ENCODE results near the gene DIP2A. TPM values are rescaled to one million over a fixed set of nuclear protein-coding genes. Genes with fewer than 3 reads are reported as not detected.
"Not testable (repeated sequence)": the region's sequence is repeated elsewhere in the genome, so short reads cannot be mapped to it uniquely, and the experiment has no call there.

The DIP2A gene
- total RNA-seq, 2 donors from 2014 or later, result 50.1 to 53.4 TPM

DNA sequence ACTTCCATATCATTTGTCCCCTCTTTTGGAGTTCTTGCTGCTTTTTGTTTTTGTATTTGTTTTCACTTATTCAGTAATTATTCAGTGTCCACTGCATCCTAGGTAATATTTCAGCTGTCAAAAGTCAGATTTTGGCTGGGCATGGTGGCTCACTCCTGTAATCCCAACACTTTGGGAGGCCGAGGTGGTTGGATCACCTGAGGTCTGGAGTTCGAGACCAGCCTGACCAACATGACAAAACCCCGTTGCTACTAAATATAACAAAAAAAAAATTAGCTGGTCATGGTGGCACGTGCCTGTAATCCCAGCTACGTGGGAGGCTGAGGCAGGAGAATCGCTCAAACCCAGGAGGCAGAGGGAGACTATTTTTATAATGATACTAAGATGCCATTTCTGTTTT lies 6.5 kb downstream of the DIP2A start:
- not testable (repeated sequence) for H3K9me3 Mint-ChIP-seq; H3K27me3 Mint-ChIP-seq (ENCODE audit: low read depth); H3K27ac Mint-ChIP-seq; DNase-seq; H3K4me3 Mint-ChIP-seq; ATAC-seq (replicated peaks in 1 of 2); H3K36me3 Mint-ChIP-seq (ENCODE audit: insufficient read depth in 2 of 2)
- peaks cover 41% of the 10 kb centered on the region for H3K4me1 Mint-ChIP-seq (ENCODE audit: low read depth)

DNA sequence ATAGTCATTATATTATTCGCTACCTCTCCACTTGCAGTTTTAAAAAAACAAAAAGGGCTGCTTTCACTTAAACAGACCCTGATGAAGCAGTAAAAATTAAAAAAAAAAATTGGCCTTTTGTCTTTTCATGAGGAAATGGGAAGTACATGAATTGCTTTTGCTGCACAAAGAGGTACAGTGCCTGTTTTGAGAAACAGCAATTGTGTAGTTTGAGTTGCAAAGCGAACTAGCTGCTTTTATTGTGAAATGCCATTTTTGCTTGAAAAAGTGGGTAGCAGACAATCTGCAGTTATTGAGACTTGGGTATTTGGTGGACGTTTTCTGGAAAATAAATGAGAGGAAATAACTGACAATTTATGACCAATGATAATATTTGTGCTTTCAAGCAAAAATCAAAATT lies 7.0 kb downstream of the DIP2A start:
- Mint-ChIP-seq H3K27me3 (ENCODE audit: low read depth) (no peaks in the 10 kb centered on the region), H3K4me3 (no peak overlapping the region), H3K9me3 (no peaks in the 10 kb centered on the region), H3K27ac (no peak overlapping the region), H3K4me1 (ENCODE audit: low read depth) (peaks cover 36% of the 10 kb centered on the region), H3K36me3 (ENCODE audit: insufficient read depth in 2 of 2) (peaks cover 2% of the 10 kb centered on the region in 2 donors)
- no peak for DNase-seq
- ATAC-seq (replicated peaks in 1 of 2), result no peak

GRCh38 chr21:46468108-46468774 lies 9.6 kb downstream of the DIP2A start:
- peak; percentile 73 to 89 for ATAC-seq (replicated peaks in 1 of 2)
- Mint-ChIP-seq H3K4me3 (no peak overlapping the region), H3K27me3 (ENCODE audit: low read depth) (no peaks in the 10 kb centered on the region), H3K36me3 (ENCODE audit: insufficient read depth in 2 of 2) (no peaks in the 10 kb centered on the region), H3K27ac (peak overlapping the region; percentile 4), H3K4me1 (ENCODE audit: low read depth) (peaks cover 44% of the 10 kb centered on the region), H3K9me3 (no peaks in the 10 kb centered on the region)
- no peak for DNase-seq

GRCh38 chr21:46469275-46469674 lies 10.6 kb downstream of the DIP2A start:
- Mint-ChIP-seq H3K36me3 (ENCODE audit: insufficient read depth in 2 of 2) (no peaks in the 10 kb centered on the region), H3K4me1 (ENCODE audit: low read depth) (peaks cover 52% of the 10 kb centered on the region), H3K9me3 (no peaks in the 10 kb centered on the region), H3K4me3 (no peak overlapping the region), H3K27ac (peak overlapping the region; percentile 50), H3K27me3 (ENCODE audit: low read depth) (no peaks in the 10 kb centered on the region)
- no peak for ATAC-seq (replicated peaks in 1 of 2)
- no peak for DNase-seq

- Mint-ChIP-seq H3K9me3 (peaks cover 0 to 2% of the 10 kb centered on the region in 2 donors), H3K27ac (peak overlapping the region; percentile 4), H3K4me3 (no peak overlapping the region), H3K4me1 (ENCODE audit: low read depth) (peaks cover 49% of the 10 kb centered on the region), H3K36me3 (ENCODE audit: insufficient read depth in 2 of 2) (peaks cover 0 to 3% of the 10 kb centered on the region in 2 donors), H3K27me3 (ENCODE audit: low read depth) (no peaks in the 10 kb centered on the region)
- no peak for ATAC-seq (replicated peaks in 1 of 2)
- no peak for DNase-seq
These were observed 12.8 kb downstream of the DIP2A start for GRCh38 chr21:46471514-46471913.

DNA sequence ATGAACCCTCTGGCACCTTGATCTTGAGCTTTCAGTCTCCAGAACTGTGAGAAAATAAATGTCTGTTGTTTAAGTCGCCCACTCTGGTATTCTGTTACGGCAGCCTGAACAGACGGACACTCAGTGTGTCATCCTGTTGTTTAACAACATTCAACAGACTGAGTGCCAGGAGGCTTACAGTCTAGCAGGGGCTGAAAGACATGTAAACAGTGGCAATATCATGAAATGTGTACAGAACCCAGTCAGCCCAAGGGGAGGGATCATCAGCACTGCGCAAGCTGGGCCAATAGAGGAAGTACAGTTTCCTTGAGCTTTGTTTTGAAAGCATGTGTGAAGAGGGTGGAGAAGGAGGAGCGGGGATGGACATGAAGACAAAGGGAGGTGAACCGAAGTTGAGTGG lies 13.6 kb downstream of the DIP2A start:
- ATAC-seq (replicated peaks in 1 of 2) (no peak), DNase-seq (no peak)
- Mint-ChIP-seq H3K27ac (peak overlapping the region; percentile 4), H3K4me1 (ENCODE audit: low read depth) (peaks cover 49% of the 10 kb centered on the region), H3K36me3 (ENCODE audit: insufficient read depth in 2 of 2) (peaks cover 0 to 3% of the 10 kb centered on the region in 2 donors), H3K9me3 (peaks cover 0 to 2% of the 10 kb centered on the region in 2 donors), H3K27me3 (ENCODE audit: low read depth) (no peaks in the 10 kb centered on the region), H3K4me3 (no peak overlapping the region)

DNA sequence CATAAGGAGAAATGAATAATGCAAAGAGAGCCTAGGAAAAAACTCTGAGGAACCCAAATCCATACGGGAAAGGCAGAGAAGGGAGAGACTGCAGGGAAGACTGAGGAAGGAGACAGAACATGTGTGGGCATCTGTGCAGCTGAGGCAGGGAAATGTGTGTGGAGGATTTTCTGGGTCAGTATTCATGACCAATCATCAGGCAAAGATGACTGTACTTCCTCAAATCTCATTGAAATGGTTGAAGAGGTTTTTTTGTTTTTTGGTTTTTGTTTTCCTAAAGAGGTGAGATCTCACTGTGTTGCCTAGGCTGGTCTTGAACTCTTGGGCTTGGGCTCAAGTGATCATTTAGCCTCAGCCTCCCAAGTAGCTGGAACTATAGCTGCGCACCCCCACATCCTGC lies 15.7 kb downstream of the DIP2A start:
- peaks cover 0 to 2% of the 10 kb centered on the region in 2 donors for H3K9me3 Mint-ChIP-seq
- peak in 1 of 2 donors; percentile 39 for ATAC-seq (replicated peaks in 1 of 2)
- peaks cover 33% of the 10 kb centered on the region for H3K4me1 Mint-ChIP-seq (ENCODE audit: low read depth)

GRCh38 chr21:46475296-46475695 lies 16.6 kb downstream of the DIP2A start:
- peaks cover 0 to 2% of the 10 kb centered on the region in 2 donors for H3K9me3 Mint-ChIP-seq
- H3K4me3 Mint-ChIP-seq, result no peak overlapping the region
- no peak for DNase-seq
- no peak for ATAC-seq (replicated peaks in 1 of 2)
- no peaks in the 10 kb centered on the region for H3K27me3 Mint-ChIP-seq (ENCODE audit: low read depth)
- H3K4me1 Mint-ChIP-seq (ENCODE audit: low read depth), result peaks cover 31% of the 10 kb centered on the region
- peaks cover 0 to 6% of the 10 kb centered on the region in 2 donors for H3K36me3 Mint-ChIP-seq (ENCODE audit: insufficient read depth in 2 of 2)
- no peak overlapping the region for H3K27ac Mint-ChIP-seq

More for the DNA sequence above, 15.7 kb downstream of the DIP2A start:
- no peaks in the 10 kb centered on the region for H3K27me3 Mint-ChIP-seq (ENCODE audit: low read depth)
- H3K4me3 Mint-ChIP-seq, result peak overlapping the region in 1 of 2 donors; percentile 8
- DNase-seq, result no peak
- H3K27ac Mint-ChIP-seq, result no peak overlapping the region
- H3K36me3 Mint-ChIP-seq (ENCODE audit: insufficient read depth in 2 of 2), result peaks cover 0 to 6% of the 10 kb centered on the region in 2 donors

- H3K27me3 Mint-ChIP-seq (ENCODE audit: low read depth), result no peaks in the 10 kb centered on the region
- DNase-seq (no peak), ATAC-seq (replicated peaks in 1 of 2) (no peak)
- H3K4me1 Mint-ChIP-seq (ENCODE audit: low read depth), result peaks cover 13% of the 10 kb centered on the region
- peaks cover 0 to 6% of the 10 kb centered on the region in 2 donors for H3K36me3 Mint-ChIP-seq (ENCODE audit: insufficient read depth in 2 of 2)
- peaks cover 0 to 2% of the 10 kb centered on the region in 2 donors for H3K9me3 Mint-ChIP-seq
- no peak overlapping the region for H3K27ac Mint-ChIP-seq
- H3K4me3 Mint-ChIP-seq, result no peak overlapping the region
These were observed 19.1 kb downstream of the DIP2A start for GRCh38 chr21:46477765-46478164.

DNA sequence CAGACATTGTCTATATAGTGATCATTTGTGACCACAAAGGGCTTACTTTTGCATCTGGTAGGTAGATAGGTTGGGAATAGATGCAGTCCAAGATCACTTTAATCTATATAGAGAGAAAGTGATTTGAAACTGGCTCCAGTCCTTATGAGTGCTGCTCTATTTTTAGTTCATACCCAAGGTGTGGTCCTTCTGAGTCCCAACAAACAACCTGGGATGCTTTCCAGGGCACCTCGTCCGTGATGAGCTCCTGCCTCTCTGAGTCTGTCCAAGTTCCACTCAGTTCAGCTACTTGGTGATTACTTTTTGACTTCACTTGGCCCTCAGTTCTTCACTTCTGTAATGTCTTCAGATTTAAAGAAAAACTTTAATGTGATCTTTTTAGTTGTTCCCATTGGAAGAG lies 20.2 kb downstream of the DIP2A start:
- DNase-seq (no peak), ATAC-seq (replicated peaks in 1 of 2) (no peak)
- H3K9me3 Mint-ChIP-seq, result peaks cover 0 to 2% of the 10 kb centered on the region in 2 donors
- H3K4me1 Mint-ChIP-seq (ENCODE audit: low read depth), result peaks cover 17% of the 10 kb centered on the region
- H3K4me3 Mint-ChIP-seq, result no peak overlapping the region
- no peaks in the 10 kb centered on the region for H3K27me3 Mint-ChIP-seq (ENCODE audit: low read depth)
- H3K36me3 Mint-ChIP-seq (ENCODE audit: insufficient read depth in 2 of 2), result peaks cover 0 to 6% of the 10 kb centered on the region in 2 donors
- H3K27ac Mint-ChIP-seq, result no peak overlapping the region

DNA sequence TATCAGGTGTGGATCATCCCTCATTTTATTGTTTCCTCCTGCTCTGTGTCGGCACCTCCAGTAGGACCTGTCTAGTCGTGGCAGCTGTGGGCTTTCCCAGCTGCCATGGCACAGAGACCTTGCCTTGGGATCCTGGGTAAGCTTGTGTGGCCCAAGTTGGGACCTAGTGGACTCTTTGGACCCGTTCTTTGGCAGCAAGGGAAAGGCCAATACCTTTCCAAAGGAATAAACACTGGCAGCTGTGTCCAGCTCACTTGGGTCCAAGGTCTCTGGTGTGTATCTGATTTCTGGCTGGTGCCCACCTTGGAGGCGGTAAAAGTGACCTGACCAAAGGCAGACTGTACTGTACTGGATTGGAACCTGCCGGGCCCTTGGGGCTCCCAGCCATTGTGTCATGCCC lies 21.8 kb downstream of the DIP2A start:
- no peak for ATAC-seq (replicated peaks in 1 of 2)
- Mint-ChIP-seq H3K4me1 (ENCODE audit: low read depth) (peaks cover 10% of the 10 kb centered on the region), H3K9me3 (peaks cover 0 to 2% of the 10 kb centered on the region in 2 donors), H3K27me3 (ENCODE audit: low read depth) (no peaks in the 10 kb centered on the region), H3K36me3 (ENCODE audit: insufficient read depth in 2 of 2) (peaks cover 0 to 10% of the 10 kb centered on the region in 2 donors), H3K4me3 (no peak overlapping the region), H3K27ac (no peak overlapping the region)
- no peak for DNase-seq

- Mint-ChIP-seq H3K36me3 (ENCODE audit: insufficient read depth in 2 of 2) (peaks cover 2 to 8% of the 10 kb centered on the region in 2 donors), H3K4me3 (no peak overlapping the region)
- no peak for ATAC-seq (replicated peaks in 1 of 2)
These were observed 23.6 kb downstream of the DIP2A start for GRCh38 chr21:46482225-46482845.

DNA sequence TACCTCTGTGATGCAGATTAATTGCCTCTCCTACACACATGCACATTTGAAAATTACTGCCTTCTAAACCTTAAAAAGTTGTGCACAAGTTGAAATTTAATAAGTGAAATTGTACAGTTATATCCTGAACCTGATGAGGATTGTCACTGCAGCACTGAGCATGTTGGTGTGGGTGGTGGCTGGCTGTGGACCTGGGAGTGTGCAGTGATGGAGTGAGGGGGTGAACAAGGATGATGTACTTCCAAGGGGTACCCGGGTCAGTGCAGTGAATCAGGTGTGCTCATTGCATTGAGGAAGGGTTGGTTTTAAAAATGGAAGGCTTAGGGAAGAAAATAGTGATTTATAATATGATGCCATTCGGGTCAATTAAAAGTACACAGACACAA lies 24.1 kb downstream of the DIP2A start:
- Mint-ChIP-seq H3K36me3 (ENCODE audit: insufficient read depth in 2 of 2) (peaks cover 2 to 6% of the 10 kb centered on the region in 2 donors), H3K9me3 (no peaks in the 10 kb centered on the region), H3K27ac (peak overlapping the region; percentile 35), H3K4me3 (no peak overlapping the region), H3K4me1 (ENCODE audit: low read depth) (peaks cover 10% of the 10 kb centered on the region), H3K27me3 (ENCODE audit: low read depth) (no peaks in the 10 kb centered on the region)
- DNase-seq, result no peak
- ATAC-seq (replicated peaks in 1 of 2), result no peak

More at GRCh38 chr21:46482225-46482845, 23.6 kb downstream of the DIP2A start:
- no peaks in the 10 kb centered on the region for H3K27me3 Mint-ChIP-seq (ENCODE audit: low read depth)
- peaks cover 10% of the 10 kb centered on the region for H3K4me1 Mint-ChIP-seq (ENCODE audit: low read depth)
- DNase-seq, result no peak
- no peaks in the 10 kb centered on the region for H3K9me3 Mint-ChIP-seq
- H3K27ac Mint-ChIP-seq, result peak overlapping the region; percentile 35
